ENCODE results near the gene LDHB. TPM values are rescaled to one million over a fixed set of nuclear protein-coding genes. Genes with fewer than 3 reads are reported as not detected.

LDHB gene
- total and polyA plus RNA-seq, 10 donors: 166 to 346 (median 263) TPM

GRCh38 chr12:21644516-21644915, 13.1 kb downstream of the LDHB start:
- DNase-seq: no peak
- intact Hi-C loops (cut with DNase I; ENCODE audit: low total_unique reads): loop anchor here (10.0 kb wide), 1 partner anchor 130 kb away; no protein-coding TSS in a partner anchor
- peaks cover 0 to 98% (median 55%) of the 10 kb centered on the region in 6 donors for H3K36me3 ChIP-seq
- no peak for TF ChIP-seq POLR2AphosphoS5 (IDR thresholded peaks at IDR 0.05)
- no peak for TF ChIP-seq POLR2A (IDR thresholded peaks at IDR 0.05)
- TF ChIP-seq CTCF (IDR thresholded peaks at IDR 0.05 in 8 of 11, conservative IDR thresholded peaks at IDR 0.05 in 3 of 11): no peak
- peaks cover 0 to 38% (median 8%) of the 10 kb centered on the region in 6 donors for H3K4me1 ChIP-seq
- H3K9me3 ChIP-seq: no peaks in the 10 kb centered on the region
- no peak overlapping the region for H3K4me3 ChIP-seq
- 84 to 94% (median 92%) methylated on average over 4 of the region's 4 CpGs for WGBS, 5 donors
- H3K27me3 ChIP-seq (replicated peaks in 1 of 7): no peaks in the 10 kb centered on the region
- no peak overlapping the region for H3K27ac ChIP-seq

- WGBS, 5 donors: 67 to 84% (median 77%) methylated on average over 3 of the region's 3 CpGs
- TF ChIP-seq POLR2A (IDR thresholded peaks at IDR 0.05) (no peak), POLR2AphosphoS5 (IDR thresholded peaks at IDR 0.05) (no peak)
- Histone ChIP-seq H3K4me3 (no peak overlapping the region), H3K4me1 (peaks cover 0 to 31% (median 8%) of the 10 kb centered on the region in 6 donors), H3K27ac (no peak overlapping the region), H3K27me3 (replicated peaks in 1 of 7) (no peaks in the 10 kb centered on the region), H3K9me3 (no peaks in the 10 kb centered on the region), H3K36me3 (peaks cover 0 to 96% (median 55%) of the 10 kb centered on the region in 6 donors)
- DNase-seq: no peak
- intact Hi-C loops (cut with DNase I; ENCODE audit: low total_unique reads): loop anchor here (10.0 kb wide), 1 partner anchor 129 kb away; no protein-coding TSS in a partner anchor
Observed at GRCh38 chr12:21643758-21644157, 13.9 kb downstream of the LDHB start.

GRCh38 chr12:21642707-21643389, 14.8 kb downstream of the LDHB start:
- intact Hi-C loops (cut with DNase I; ENCODE audit: low total_unique reads): loop anchor here (10.0 kb wide), 1 partner anchor 128 kb away; no protein-coding TSS in a partner anchor
- Histone ChIP-seq H3K36me3 (peaks cover 0 to 96% (median 60%) of the 10 kb centered on the region in 6 donors), H3K27ac (no peak overlapping the region)

GRCh38 chr12:21638054-21638891, 19.4 kb downstream of the LDHB start:
- TF ChIP-seq CTCF (IDR thresholded peaks at IDR 0.05 in 8 of 11, conservative IDR thresholded peaks at IDR 0.05 in 3 of 11) (no peak), POLR2AphosphoS5 (IDR thresholded peaks at IDR 0.05) (no peak), POLR2A (IDR thresholded peaks at IDR 0.05) (no peak)
- Histone ChIP-seq H3K36me3 (peaks cover 5 to 97% (median 69%) of the 10 kb centered on the region in 6 donors), H3K4me3 (no peak overlapping the region), H3K9me3 (no peaks in the 10 kb centered on the region), H3K4me1 (peaks cover 0 to 11% (median 8%) of the 10 kb centered on the region in 6 donors), H3K27ac (no peak overlapping the region), H3K27me3 (replicated peaks in 1 of 7) (no peaks in the 10 kb centered on the region)
- no peak for DNase-seq
- WGBS, 5 donors: 75 to 89% (median 76%) methylated on average over 1 of the region's 1 CpG
- intact Hi-C loops (cut with DNase I; ENCODE audit: low total_unique reads): no loop called here

More at GRCh38 chr12:21642707-21643389, 14.8 kb downstream of the LDHB start:
- H3K9me3 ChIP-seq: no peaks in the 10 kb centered on the region
- no peaks in the 10 kb centered on the region for H3K27me3 ChIP-seq (replicated peaks in 1 of 7)
- no peak for DNase-seq
- TF ChIP-seq CTCF (IDR thresholded peaks at IDR 0.05 in 8 of 11, conservative IDR thresholded peaks at IDR 0.05 in 3 of 11) (no peak), POLR2A (IDR thresholded peaks at IDR 0.05) (no peak), POLR2AphosphoS5 (IDR thresholded peaks at IDR 0.05) (no peak)
- peaks cover 0 to 26% (median 10%) of the 10 kb centered on the region in 6 donors for H3K4me1 ChIP-seq
- 33 to 59% (median 46%) methylated on average over 1 of the region's 1 CpG for WGBS, 5 donors
- no peak overlapping the region for H3K4me3 ChIP-seq
